IPS-NIHi7 (cell line): ENCODE data around the gene CDPF1.
"Not testable (repeated sequence)": the region's sequence is repeated elsewhere in the genome, so short reads cannot be mapped to it uniquely, and the experiment has no call there.

Experiments used
- DNase-seq: peaks from one replicate; pipeline ENCODE4 v3.0.0; 2012; ENCODE audit warnings: mixed read lengths; ENCODE audit errors: extremely low spot score

Gene CDPF1

GRCh38 chr22:46281866-46282678 lies 32.0 kb upstream of the CDPF1 start:
- DNase-seq = no peak

GRCh38 chr22:46280999-46281623 lies 31.0 kb upstream of the CDPF1 start:
- peak; percentile 29 for DNase-seq

- DNase-seq = no peak
Observed at GRCh38 chr22:46280063-46280817, 30.1 kb upstream of the CDPF1 start.

GRCh38 chr22:46278656-46279645 lies 28.9 kb upstream of the CDPF1 start:
- DNase-seq = no peak

- no peak for DNase-seq
Observed at GRCh38 chr22:46276563-46276962, 26.5 kb upstream of the CDPF1 start.

GRCh38 chr22:46275455-46276122 lies 25.5 kb upstream of the CDPF1 start:
- DNase-seq = no peak

GRCh38 chr22:46274381-46274780 lies 24.3 kb upstream of the CDPF1 start:
- no peak for DNase-seq

GRCh38 chr22:46273432-46274148 lies 23.5 kb upstream of the CDPF1 start:
- DNase-seq = no peak

GRCh38 chr22:46272762-46273431 lies 22.8 kb upstream of the CDPF1 start:
- no peak for DNase-seq

GRCh38 chr22:46272196-46272595 lies 22.1 kb upstream of the CDPF1 start:
- DNase-seq = no peak

GRCh38 chr22:46269564-46269963 lies 19.5 kb upstream of the CDPF1 start:
- DNase-seq = no peak

GRCh38 chr22:46267431-46268279 lies 17.6 kb upstream of the CDPF1 start, which contains the start of gene TTC38:
TTC38 (plus strand) TSS chr22:46268008; CDS start chr22:46268040, 32 bp downstream.
- peak; percentile 98 for DNase-seq

GRCh38 chr22:46265627-46266026 lies 15.5 kb upstream of the CDPF1 start:
- not testable (repeated sequence) for DNase-seq

- DNase-seq = not testable (repeated sequence)
Observed at GRCh38 chr22:46264520-46264919, 14.4 kb upstream of the CDPF1 start.

- no peak for DNase-seq
Observed at GRCh38 chr22:46263216-46263590, 13.1 kb upstream of the CDPF1 start, which contains the start of gene PKDREJ. PKDREJ (minus strand) TSS chr22:46263343; CDS start chr22:46263322, 21 bp downstream.

GRCh38 chr22:46262449-46263215 lies 12.5 kb upstream of the CDPF1 start:
- DNase-seq = peak; percentile 77

GRCh38 chr22:46260038-46260437 lies 9.9 kb upstream of the CDPF1 start:
- DNase-seq = no peak

GRCh38 chr22:46259374-46259773 lies 9.3 kb upstream of the CDPF1 start:
- DNase-seq = no peak
